GM12878 (cell line): ENCODE data around the gene TIMP2. TPM values are rescaled to one million over a fixed set of nuclear protein-coding genes. Genes with fewer than 3 reads are reported as not detected.

Source experiments
- ATAC-seq: fragments of 200-7000 bp; cut with Tn5 transposase; 3 replicates; pipeline ENCODE4 v1.9.1; 2020; ENCODE audit warnings: mild to moderate bottlenecking, moderate library complexity
- BruUV-seq: library from RNA; stranded (reverse); fragments of 400-500 nt; replicated peaks from 2 replicates; lab custom pipeline; 2021; lab: Mats Ljungman, UMichigan
- CTCF ChIA-PET: fragments of 300-600 bp; sonication (Branson Sonifier 250); formaldehyde crosslinking; extraction: SDS; loops from one replicate; lab custom pipeline; 2021; ENCODE audit warnings: inconsistent platforms; lab: Yijun Ruan, JAX
- POLR2A ChIA-PET: fragments of 350-600 bp; formaldehyde crosslinking; extraction: SDS; loops from one replicate; lab custom pipeline; 2021; ENCODE audit warnings: inconsistent platforms; lab: Charles Lee
- RAD21 ChIA-PET: fragments of 300-600 bp; sonication (Branson Sonifier 250); formaldehyde crosslinking; loops from one replicate; lab custom pipeline; 2023; ENCODE audit warnings: antibody characterized with exemption; ENCODE audit not compliant: unreplicated experiment; lab: Charles Lee
- SMC1A ChIA-PET: fragments of 300-600 bp; sonication (Branson Sonifier 250); formaldehyde crosslinking; loops from one replicate; lab custom pipeline; 2023; ENCODE audit not compliant: unreplicated experiment, uncharacterized antibody; lab: Charles Lee
- DNase-seq: peaks from one replicate; pipeline ENCODE4 v3.0.0-alpha.2; 2011; ENCODE audit warnings: low read depth, low spot score
- FAIRE-seq: peaks from 3 replicates; lab custom pipeline; 2011; peaks lifted over from hg19 to GRCh38; lab: Jason Lieb, UNC
- H2AFZ ChIP-seq: 2 replicates; pipeline ENCODE4 v1.6.0; 2011; ENCODE audit warnings: low read depth, low read length, control low read depth; ENCODE audit not compliant: control insufficient read depth
- H3K27ac ChIP-seq: 2 replicates; pipeline ENCODE4 v1.5.1; 2011; ENCODE audit warnings: control low read depth; ENCODE audit not compliant: control insufficient read depth, insufficient read depth
- H3K27me3 ChIP-seq, 2 experiments: replicated peaks in 1 of 2; 2 replicates each; pipeline versions ENCODE4 v1.6.0 to v1.6.1; 2011; ENCODE audit warnings: low read length in 1 of 2; ENCODE audit not compliant: control insufficient read depth in 2 of 2, insufficient read depth in 2 of 2
- H3K36me3 ChIP-seq, 2 experiments: 2 replicates each; pipeline ENCODE4 v1.5.1; 2011; ENCODE audit warnings: low read length in 1 of 2; ENCODE audit not compliant: control insufficient read depth in 2 of 2, insufficient read depth in 2 of 2
- H3K4me1 ChIP-seq: 2 replicates; pipeline ENCODE4 v1.6.1; 2011; ENCODE audit warnings: mild to moderate bottlenecking, low read length, moderate library complexity, mixed read lengths; ENCODE audit not compliant: control insufficient read depth, insufficient read depth
- H3K4me2 ChIP-seq: 2 replicates; pipeline ENCODE4 v1.6.0; 2011; ENCODE audit warnings: control low read depth; ENCODE audit not compliant: control insufficient read depth, insufficient read depth
- H3K4me3 ChIP-seq: fragments of 200-600 bp; sonication (generic); 2 replicates; pipeline ENCODE4 v1.5.1; 2016
- H3K79me2 ChIP-seq: 2 replicates; pipeline ENCODE4 v1.6.0; 2011; ENCODE audit warnings: low read length; ENCODE audit not compliant: control insufficient read depth, insufficient read depth
- H3K9ac ChIP-seq: 2 replicates; pipeline ENCODE4 v1.8.0; 2011; ENCODE audit warnings: low read length, control low read depth, mixed read lengths; ENCODE audit not compliant: control insufficient read depth, insufficient read depth
- H3K9me3 ChIP-seq: replicated peaks from 3 replicates; pipeline ENCODE4 v1.5.1; 2011; ENCODE audit warnings: mild to moderate bottlenecking, low read length; ENCODE audit not compliant: control insufficient read depth, insufficient read depth
- H4K20me1 ChIP-seq: 2 replicates; pipeline ENCODE4 v1.6.0; 2011; ENCODE audit not compliant: control insufficient read depth, insufficient read depth
- ATF2 ChIP-seq: IDR thresholded peaks from 2 replicates; pipeline ENCODE4 v1.6.1; 2012; ENCODE audit warnings: low read length, inconsistent platforms
- CHD2 ChIP-seq: IDR thresholded peaks from 2 replicates; pipeline ENCODE4 v1.6.1; 2011; ENCODE audit warnings: low read depth, low read length, improper control_type of control experiment, borderline replicate concordance
- CTCF ChIP-seq, 3 experiments: IDR thresholded peaks in 2 of 3; conservative IDR thresholded peaks in 1 of 3; 2 replicates each; pipeline ENCODE4 v1.5.1; 2011; ENCODE audit warnings: low read depth in 3 of 3, low read length in 3 of 3, mild to moderate bottlenecking in 3 of 3, control low read depth in 2 of 3, moderate library complexity in 2 of 3, inconsistent platforms in 1 of 3, mixed read lengths in 1 of 3; ENCODE audit not compliant: control insufficient read depth in 2 of 3, insufficient read depth in 1 of 3; ENCODE audit errors: extremely low read depth in 1 of 3
- FOS ChIP-seq: IDR thresholded peaks from 3 replicates; pipeline ENCODE4 v1.6.1; 2011; ENCODE audit warnings: borderline replicate concordance; ENCODE audit not compliant: insufficient read length; ENCODE audit errors: extremely low read depth
- NFYB ChIP-seq: IDR thresholded peaks from 2 replicates; pipeline ENCODE4 v1.6.1; 2011; ENCODE audit warnings: low read depth, mild to moderate bottlenecking, low read length, improper control_type of control experiment, moderate library complexity; ENCODE audit not compliant: insufficient read depth
- NRF1 ChIP-seq: conservative IDR thresholded peaks from 2 replicates; pipeline ENCODE4 v1.6.1; 2011; ENCODE audit warnings: mild to moderate bottlenecking, low read depth, low read length, improper control_type of control experiment
- REST ChIP-seq: IDR thresholded peaks from 2 replicates; pipeline ENCODE4 v1.6.1; 2012; ENCODE audit warnings: mild to moderate bottlenecking, low read depth, low read length
- SMC3 ChIP-seq: IDR thresholded peaks from 2 replicates; pipeline ENCODE4 v1.6.1; 2011; ENCODE audit warnings: low read length, improper control_type of control experiment, borderline replicate concordance
- SRF ChIP-seq, 2 experiments: IDR thresholded peaks; 2 replicates each; pipeline ENCODE4 v1.6.1; 2011; ENCODE audit warnings: low read depth in 2 of 2, low read length in 2 of 2, mild to moderate bottlenecking in 1 of 2, moderate library complexity in 1 of 2
- USF1 ChIP-seq: IDR thresholded peaks from 2 replicates; pipeline ENCODE4 v1.6.1; 2011; ENCODE audit warnings: borderline replicate concordance, low read depth, mild to moderate bottlenecking, moderate library complexity, mixed read lengths, low read length; ENCODE audit not compliant: insufficient read depth; ENCODE audit errors: extremely low read length
- WGBS: methylation state at CpG from one replicate; pipeline ENCODE4 v1.1.6; 2016; ENCODE audit warnings: low lambda C conversion rate; ENCODE audit not compliant: insufficient replicate concordance, insufficient coverage; ENCODE audit errors: missing lambda C conversion rate; 5-methylcytosine and 5-hydroxymethylcytosine counted together
- in situ Hi-C: fragments of 300-500 bp; cut with MboI; formaldehyde crosslinking; loops from 9 replicates; pipeline ENCODE4 v1.14.3; 2018; ENCODE audit warnings: mixed read lengths
- intact Hi-C: fragments of 100-400 bp; cut with micrococcal nuclease; formaldehyde crosslinking; loops from one replicate; pipeline ENCODE4 v1.14.2; 2022; ENCODE audit not compliant: unreplicated experiment
- polyA plus RNA-seq, 11 experiments: library from polyadenylated mRNA; depleted of rRNA in 4 of 11; unstranded in 6 of 11; stranded (reverse) in 5 of 11; fragments of >200 nt; fragmentation: Nextera tagmentation in 4 of 11; fragmentation: Illumina TruSeq in 1 of 11; extraction: Ambion mirVana in 4 of 11; extraction: Trizol in 1 of 11; gene quantifications; 1 replicate in 1 of 11; 2 replicates in 10 of 11; pipeline versions ENCODE4 v1.2.1 to v1.2.3, GENCODE V29; 2011 to 2016; ENCODE audit warnings: inconsistent platforms in 2 of 11, missing spikeins in 2 of 11, low read depth in 1 of 11
- total RNA-seq, 4 experiments: library from RNA; depleted of rRNA in 3 of 4; stranded (reverse); fragments of >200 nt in 3 of 4; fragmentation: Illumina TruSeq in 1 of 4; extraction: Trizol in 1 of 4; gene quantifications; 2 replicates each; pipeline versions ENCODE4 v1.2.1 to v1.2.3, GENCODE V29; 2013 to 2021

Gene TIMP2
- total and polyA plus RNA-seq, 10 of the 15 experiments (the other 5 are each of a cell fraction or from before 2014, with no cell fraction given): 0.03 to 0.41 (median 0.04) TPM; not detected in 7

- no peak for TF ChIP-seq USF1
- TF ChIP-seq CTCF (IDR thresholded peaks at IDR 0.05 in 2 of 3, conservative IDR thresholded peaks at IDR 0.05 in 1 of 3; ENCODE audit: control insufficient read depth in 2 of 3, extremely low read depth in 1 of 3, insufficient read depth in 1 of 3, low read depth in 3 of 3, low read length in 3 of 3): peak; percentile 87 to 92 (median 92); a peak in 5 of 6 replicates
- TF ChIP-seq, all 136 proteins: peak for 4
Observed at GRCh38 chr17:78865682-78866390, 59.4 kb downstream of the TIMP2 start (continued).

- intact Hi-C loops: no loop called here
- ChIA-PET CTCF (interaction anchor here (1.1 to 7.1 kb wide), 4 partner anchors 12 to 198 kb away, joined by 3 to 59 read pairs (median 6); no protein-coding TSS in a partner anchor), SMC1A (no interaction called here), POLR2A (no interaction called here), RAD21 (no interaction called here)
- no peak for DNase-seq
- no peak for FAIRE-seq
- WGBS: no CpG with 5 or more reads among the region's 1 CpG
- H3K27ac ChIP-seq: no peak overlapping the region
- no peak overlapping the region for H3K4me3 ChIP-seq
- no peak overlapping the region for H3K4me2 ChIP-seq
- in situ Hi-C loops: loop anchor here (5.0 kb wide), 1 partner anchor 103 kb away; no protein-coding TSS in a partner anchor
- 0 out of 4 replicates have a peak, but pooled peaks cover 0 to 1% of the 10 kb centered on the region in 2 experiments for H3K27me3 ChIP-seq
- no TSS peak for BruUV-seq
- ATAC-seq: no peak
- H3K79me2 ChIP-seq: no peaks in the 10 kb centered on the region
- H2AFZ ChIP-seq: no peak overlapping the region
- H3K4me1 ChIP-seq: no peaks in the 10 kb centered on the region
- TF ChIP-seq CHD2 (no peak), ATF2 (no peak), NFYB (no peak), NRF1 (no peak), SMC3 (no peak), FOS (no peak), SRF (IDR thresholded peaks at IDR 0.05; ENCODE audit: low read depth in 2 of 2, low read length in 2 of 2) (no peak), REST (no peak)
- no peaks in the 10 kb centered on the region for H3K9me3 ChIP-seq
- no peaks in the 10 kb centered on the region for H3K36me3 ChIP-seq
- no peaks in the 10 kb centered on the region for H4K20me1 ChIP-seq
- H3K9ac ChIP-seq: no peak overlapping the region
Observed at GRCh38 chr17:78864117-78864516, 61.1 kb downstream of the TIMP2 start.
